T-helper 1 cell treated with Interleukin-12 subunit alpha and Interleukin-12 subunit beta and Interleukin-4 antibody, amounts not matched to agents 30 ng/mL and 1 ng/mL, for 36 hours (primary cell): ENCODE results near the gene AFG3L2. TPM values are rescaled to one million over a fixed set of nuclear protein-coding genes. Genes with fewer than 3 reads are reported as not detected.

Experiments
- intact Hi-C: fragments of 100-400 bp; cut with micrococcal nuclease; formaldehyde crosslinking; loops from one replicate; pipeline ENCODE4 v1.15.1; 2024
- total RNA-seq: library from RNA; stranded (reverse); gene quantifications from 2 replicates; pipeline ENCODE4 v1.2.3, GENCODE V29; 2022

The AFG3L2 gene
- total RNA-seq, 1 donor from 2014 or later: 40.6 TPM

GRCh38 chr18:12306752-12307700 is 70.0 kb downstream of the AFG3L2 start:
- intact Hi-C loops: no loop called here

GRCh38 chr18:12305930-12306629 is 70.9 kb downstream of the AFG3L2 start:
- intact Hi-C loops: no loop called here

DNA sequence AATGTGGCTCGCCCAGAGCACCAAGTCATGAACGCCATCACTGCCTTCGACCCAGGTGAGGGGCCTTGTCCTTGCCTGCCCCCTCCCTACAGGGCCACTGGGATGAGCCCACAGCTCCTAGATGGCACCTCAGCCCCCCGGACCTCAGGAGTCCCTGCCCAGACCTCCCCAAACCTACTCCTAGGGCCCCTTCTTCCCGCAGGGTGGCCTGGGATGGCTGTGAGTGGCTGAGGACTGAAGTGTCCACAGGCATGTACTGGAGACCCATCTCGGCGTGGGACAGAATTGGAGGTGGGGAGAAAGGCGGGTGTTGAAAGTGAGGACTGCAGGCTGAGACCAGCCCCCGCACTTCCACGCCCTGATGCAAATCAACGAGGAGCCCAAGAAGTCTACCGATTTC is 71.8 kb downstream of the AFG3L2 start:
- intact Hi-C loops: no loop called here

DNA sequence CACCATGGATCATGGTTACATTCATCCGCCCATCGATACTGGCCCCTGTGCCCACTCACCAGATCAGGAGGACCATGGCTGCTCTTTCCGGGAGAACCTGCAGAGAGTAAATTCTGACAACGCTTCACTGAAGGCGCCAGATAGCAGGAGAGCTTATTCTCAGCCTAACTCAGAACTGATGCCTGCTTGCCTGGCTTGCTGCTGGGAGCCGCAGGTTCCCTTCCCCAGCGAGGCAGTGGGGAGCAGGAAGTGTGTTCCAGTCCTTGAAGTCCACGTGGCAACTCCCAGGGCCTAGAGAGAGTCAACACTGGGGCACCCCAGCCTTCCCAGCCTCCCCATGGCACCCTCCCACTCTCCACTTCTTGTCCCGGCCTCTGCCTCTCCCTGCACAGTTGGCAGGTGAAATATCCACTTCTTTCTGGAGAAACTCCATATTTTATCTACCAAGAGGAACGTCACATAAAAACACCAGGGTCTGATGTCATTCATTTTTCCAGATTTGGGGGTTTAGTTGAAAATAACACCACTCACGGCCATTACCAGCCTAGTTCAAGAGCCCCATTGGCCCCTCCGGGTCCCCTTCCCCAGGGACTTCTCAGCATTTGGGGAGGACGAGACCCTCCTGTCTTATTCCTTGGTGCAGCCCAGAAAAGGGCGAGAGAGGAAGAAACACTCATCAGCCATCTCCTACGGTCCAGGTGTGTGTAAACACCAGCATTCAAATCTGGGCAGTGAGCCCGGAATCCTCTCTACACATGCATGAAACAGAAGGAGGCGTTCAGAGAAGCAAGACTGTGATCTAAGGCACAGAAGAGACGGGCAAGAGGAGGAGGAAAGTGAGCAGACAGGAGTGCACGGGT is 72.4 kb downstream of the AFG3L2 start:
- intact Hi-C loops: no loop called here

- intact Hi-C loops: no loop called here
Observed at GRCh38 chr18:12302391-12303147, 74.5 kb downstream of the AFG3L2 start.

DNA sequence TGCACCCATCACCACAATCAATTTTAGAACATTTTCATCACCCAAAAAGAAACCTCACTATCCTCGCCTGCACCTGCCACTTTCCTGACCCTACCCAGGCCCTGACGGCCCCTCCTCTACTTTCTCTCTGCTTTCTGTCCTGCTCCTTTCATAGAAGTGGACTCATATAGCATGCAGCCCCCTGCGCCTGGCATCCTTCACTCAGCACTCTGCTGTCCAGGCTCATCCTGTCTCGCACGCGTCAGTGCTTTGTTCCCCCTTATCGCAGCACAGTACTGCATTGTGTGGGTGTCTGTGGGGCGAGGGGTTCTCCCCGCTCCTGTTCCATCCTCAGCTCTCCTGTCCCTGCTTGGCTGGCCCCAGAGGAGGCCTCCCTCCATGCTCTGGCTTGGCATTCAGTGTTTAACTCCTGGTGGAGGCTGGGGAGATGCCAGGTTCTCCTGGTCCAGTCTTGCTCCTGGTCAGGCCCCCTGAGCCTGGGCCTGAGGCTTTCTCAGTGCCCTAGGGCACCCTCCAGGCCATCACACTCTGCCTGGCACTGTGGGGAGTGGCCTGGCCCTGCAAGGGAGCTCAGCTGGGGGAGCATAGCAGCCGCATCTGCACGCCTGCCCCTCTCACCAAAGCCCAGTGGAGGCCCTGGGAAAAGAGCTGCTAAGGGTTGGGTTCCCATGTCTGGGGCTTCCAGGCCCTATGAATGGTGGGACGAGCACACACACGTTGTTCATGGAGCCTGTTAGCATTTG is 75.6 kb downstream of the AFG3L2 start:
- intact Hi-C loops: no loop called here

DNA sequence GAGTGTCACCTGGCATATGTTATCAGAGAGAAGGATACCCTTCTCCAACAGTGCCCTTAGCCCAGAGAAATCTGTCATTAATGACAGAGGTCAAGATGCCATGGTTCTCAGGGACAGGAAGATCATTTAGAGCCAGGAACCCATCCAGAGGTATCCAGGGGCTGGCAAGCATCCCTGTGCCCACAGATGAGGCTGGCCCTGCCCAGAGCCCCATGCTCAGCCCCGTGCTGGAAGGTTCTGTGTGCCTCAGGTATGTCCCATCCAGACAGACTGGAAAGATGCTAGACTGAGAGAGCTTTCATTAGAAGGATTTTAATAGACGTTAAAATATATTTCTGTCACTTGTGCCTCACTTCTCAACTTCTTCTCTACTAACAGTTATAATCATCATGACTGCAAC is 77.2 kb downstream of the AFG3L2 start:
- intact Hi-C loops: no loop called here

GRCh38 chr18:12296457-12296856 is 80.6 kb downstream of the AFG3L2 start:
- intact Hi-C loops: no loop called here

DNA sequence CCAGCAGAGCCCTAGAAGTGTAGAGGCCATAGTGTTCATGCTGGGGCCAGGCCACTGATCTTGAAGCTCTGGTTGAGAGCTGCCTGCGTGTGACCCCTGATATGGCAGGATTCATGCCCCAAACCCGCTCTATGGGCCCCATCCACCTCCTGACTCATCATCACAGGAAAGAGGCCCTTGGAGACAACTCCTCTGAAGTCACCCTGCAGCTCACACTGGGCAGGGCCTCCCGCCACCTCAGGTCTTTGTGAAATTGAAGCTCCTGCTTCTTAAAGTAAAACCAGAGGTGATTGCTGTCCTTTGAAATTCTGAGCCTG is 81.0 kb downstream of the AFG3L2 start:
- intact Hi-C loops: no loop called here

DNA sequence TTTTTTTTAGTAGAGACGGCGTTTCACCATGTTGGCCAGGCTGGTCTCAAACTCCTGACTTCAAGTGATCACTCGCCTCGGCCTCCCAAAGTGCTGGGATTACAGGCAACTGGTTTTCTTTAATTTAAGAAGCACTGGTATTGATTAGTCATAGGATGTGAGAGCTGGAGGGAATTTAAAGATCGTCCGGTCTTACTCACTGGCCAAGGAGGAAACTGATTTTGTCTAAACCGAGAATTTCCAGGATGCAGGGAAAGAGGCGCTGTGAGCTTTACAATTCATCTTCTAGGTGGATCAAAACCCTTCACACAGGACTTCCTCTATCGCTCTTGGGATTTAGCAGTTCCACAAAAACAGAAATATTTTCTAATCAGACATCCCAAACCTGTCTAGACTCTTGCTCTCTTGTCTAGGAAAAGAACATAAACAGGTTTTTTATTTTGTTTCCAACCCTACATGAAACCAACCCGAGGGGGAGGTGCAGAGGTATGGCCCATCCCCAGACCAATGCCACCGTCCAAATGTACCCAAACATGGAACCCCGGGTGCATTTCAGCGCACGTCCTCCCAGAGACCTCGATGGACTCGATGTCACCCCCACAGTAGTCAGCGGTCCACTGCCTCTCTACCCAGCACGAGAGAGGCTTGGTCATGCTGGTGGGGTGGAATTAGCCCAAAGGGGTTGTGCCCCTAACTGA is 81.5 kb downstream of the AFG3L2 start:
- intact Hi-C loops: no loop called here

- intact Hi-C loops: no loop called here
Observed at GRCh38 chr18:12293831-12294230, 83.2 kb downstream of the AFG3L2 start.

DNA sequence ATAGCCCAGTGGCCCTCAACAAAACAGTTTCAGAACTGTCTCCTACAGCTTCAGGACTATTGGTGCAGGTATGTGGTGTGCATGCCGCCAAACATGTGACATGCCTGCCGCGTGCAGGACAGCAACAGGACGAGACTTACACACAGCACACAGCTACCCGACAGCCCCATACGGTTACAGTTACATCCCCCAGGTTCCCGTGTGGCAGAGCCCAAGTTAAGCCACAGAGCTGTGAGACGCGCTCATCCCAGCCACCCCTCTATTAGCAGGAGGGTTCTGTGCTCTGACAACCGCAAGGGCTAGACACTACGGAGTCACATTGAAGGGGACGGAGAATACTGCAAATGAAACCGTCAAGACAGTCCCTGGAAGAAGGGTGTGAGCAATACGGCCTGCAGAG is 85.3 kb downstream of the AFG3L2 start:
- intact Hi-C loops: no loop called here

DNA sequence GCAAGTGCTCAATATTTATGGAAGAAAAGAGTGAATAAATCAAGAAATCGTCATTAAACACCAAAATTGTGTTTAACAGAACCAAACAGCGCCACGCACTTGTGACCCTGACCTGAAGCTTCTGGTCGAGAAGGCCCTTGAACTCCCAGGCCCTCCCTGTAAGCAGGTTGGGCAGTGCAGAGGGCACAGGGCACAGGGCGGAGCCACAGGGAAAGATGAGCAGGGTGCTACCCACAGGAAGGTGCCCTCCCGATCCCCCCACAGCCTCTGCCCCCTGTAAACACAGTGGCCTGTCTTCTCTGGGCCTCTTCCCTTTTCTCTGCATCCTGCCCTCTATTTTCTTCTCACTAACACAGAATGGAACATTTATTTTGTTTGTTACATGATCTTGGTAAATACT is 85.9 kb downstream of the AFG3L2 start:
- intact Hi-C loops: no loop called here

- intact Hi-C loops: no loop called here
Observed at GRCh38 chr18:12290086-12290485, 86.9 kb downstream of the AFG3L2 start.

DNA sequence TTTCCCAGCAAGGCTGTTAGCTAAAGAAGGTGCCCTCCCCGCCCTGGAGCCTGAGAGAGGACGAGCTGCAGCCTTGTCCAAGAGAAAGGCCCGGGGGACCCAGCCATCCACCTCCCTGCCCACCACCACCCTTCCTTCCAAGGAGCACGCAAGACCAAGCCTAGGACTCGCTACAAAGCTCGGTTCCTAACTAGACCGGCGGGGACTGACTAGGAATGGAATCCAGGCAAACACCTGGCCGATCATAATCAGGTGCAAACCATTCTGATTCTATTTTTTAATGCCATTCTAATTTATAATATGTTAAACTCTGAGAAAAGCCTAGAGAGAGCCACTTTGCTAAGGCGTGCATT is 88.6 kb downstream of the AFG3L2 start:
- intact Hi-C loops: no loop called here

DNA sequence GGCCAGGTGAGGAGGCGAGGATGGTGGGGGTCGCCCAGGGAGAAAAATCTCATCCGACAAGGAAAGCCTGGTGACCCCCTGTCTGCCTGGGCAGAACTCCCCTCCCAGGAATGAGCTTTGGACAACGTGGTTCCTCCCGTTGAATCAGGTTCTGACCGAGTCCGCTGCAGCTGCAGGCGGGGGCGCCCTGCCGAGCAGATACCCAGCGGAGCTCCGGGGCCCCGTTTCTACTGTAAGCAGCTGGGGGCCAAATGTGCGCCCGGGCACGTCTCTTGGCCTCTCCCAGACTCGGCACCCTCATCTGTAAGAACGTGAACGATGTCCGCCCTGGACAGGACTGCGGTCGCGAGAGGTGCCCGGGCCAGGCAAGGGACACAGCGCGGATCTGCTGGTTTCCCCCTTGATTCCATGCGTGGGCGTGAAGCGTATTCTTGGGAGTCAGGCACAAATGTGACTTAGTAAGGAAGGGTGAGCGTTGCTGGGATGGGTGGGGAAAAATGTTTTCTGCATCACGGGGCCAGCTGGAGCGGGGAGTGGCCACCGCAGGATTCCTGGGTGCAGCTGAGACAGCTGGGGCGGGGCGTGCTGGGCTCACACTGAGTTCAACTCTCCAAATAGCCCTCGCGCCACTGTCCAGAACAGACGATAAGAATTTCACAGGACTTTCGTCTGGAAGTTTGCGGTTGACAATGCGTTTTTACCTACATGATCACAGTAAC is 89.2 kb downstream of the AFG3L2 start:
- intact Hi-C loops: no loop called here

GRCh38 chr18:12287131-12287681 is 89.8 kb downstream of the AFG3L2 start:
- intact Hi-C loops: no loop called here

GRCh38 chr18:12283666-12284065 is 93.4 kb downstream of the AFG3L2 start:
- intact Hi-C loops: no loop called here

- intact Hi-C loops: no loop called here
Observed at GRCh38 chr18:12283256-12283655, 93.8 kb downstream of the AFG3L2 start.
